Spleen (tissue), 7 donors: ENCODE results near the gene TTC34.

Experiments used
- POLR2A ChIP-seq, 3 donors: fragments of 450-650 bp; IDR thresholded peaks; one replicate each; pipeline ENCODE4 v1.5.1; 2017; ENCODE audit warnings: antibody characterized with exemption in 3 of 3, mild to moderate bottlenecking in 1 of 3
- TF ChIP-seq, protein P1 (sequence below), 11 experiments: fragments of 200-600 bp in 7 of 11; fragments of 450-650 bp in 4 of 11; sonication (generic) in 4 of 11; IDR thresholded peaks in 8 of 11; conservative IDR thresholded peaks in 3 of 11; 1 replicate in 7 of 11; 2 replicates in 4 of 11; pipeline versions ENCODE4 v1.4.0 to v1.8.0; 2016 to 2021; ENCODE audit warnings: antibody characterized with exemption in 11 of 11, inconsistent platforms in 4 of 11, mild to moderate bottlenecking in 1 of 11
- donor health status: DM: no; HTN: no; CAD: no; lungs with moderate emphysema.
- donor health status: DM: no; HTN: no; CAD: no.
- donor health status: DM: no; HTN: no; CAD: no.

GRCh38 chr1:2587071-2587859 is 214.2 kb downstream of the TTC34 start:
- TF ChIP-seq, protein P1, sequence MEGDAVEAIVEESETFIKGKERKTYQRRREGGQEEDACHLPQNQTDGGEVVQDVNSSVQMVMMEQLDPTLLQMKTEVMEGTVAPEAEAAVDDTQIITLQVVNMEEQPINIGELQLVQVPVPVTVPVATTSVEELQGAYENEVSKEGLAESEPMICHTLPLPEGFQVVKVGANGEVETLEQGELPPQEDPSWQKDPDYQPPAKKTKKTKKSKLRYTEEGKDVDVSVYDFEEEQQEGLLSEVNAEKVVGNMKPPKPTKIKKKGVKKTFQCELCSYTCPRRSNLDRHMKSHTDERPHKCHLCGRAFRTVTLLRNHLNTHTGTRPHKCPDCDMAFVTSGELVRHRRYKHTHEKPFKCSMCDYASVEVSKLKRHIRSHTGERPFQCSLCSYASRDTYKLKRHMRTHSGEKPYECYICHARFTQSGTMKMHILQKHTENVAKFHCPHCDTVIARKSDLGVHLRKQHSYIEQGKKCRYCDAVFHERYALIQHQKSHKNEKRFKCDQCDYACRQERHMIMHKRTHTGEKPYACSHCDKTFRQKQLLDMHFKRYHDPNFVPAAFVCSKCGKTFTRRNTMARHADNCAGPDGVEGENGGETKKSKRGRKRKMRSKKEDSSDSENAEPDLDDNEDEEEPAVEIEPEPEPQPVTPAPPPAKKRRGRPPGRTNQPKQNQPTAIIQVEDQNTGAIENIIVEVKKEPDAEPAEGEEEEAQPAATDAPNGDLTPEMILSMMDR (IDR thresholded peaks at IDR 0.05 in 8 of 11, conservative IDR thresholded peaks at IDR 0.05 in 3 of 11), result no peak
- TF ChIP-seq POLR2A (IDR thresholded peaks at IDR 0.05), result no peak
